Stimulated activated CD4-positive, alpha-beta T cell treated with anti-CD3 and anti-CD28 coated beads, Interleukin-2, amount 100 ng/mL, for 24 hours (primary cell): Measurements from ENCODE around the gene AMN1.

Experiments used
- DNase-seq, 2 donors: peaks; one replicate each; pipeline ENCODE4 v3.0.0-alpha.2; 2020

The AMN1 gene

GRCh38 chr12:31627456-31628054 lies 101.3 kb downstream of the AMN1 start:
- no peak for DNase-seq

- DNase-seq, result no peak
Observed at GRCh38 chr12:31626270-31626995, 102.4 kb downstream of the AMN1 start.

GRCh38 chr12:31622038-31622437 lies 106.8 kb downstream of the AMN1 start:
- DNase-seq, result no peak
